ENCODE measurements around the gene LPIN2. TPM values are rescaled to one million over a fixed set of nuclear protein-coding genes. Genes with fewer than 3 reads are reported as not detected.

LPIN2 gene
- total RNA-seq, 1 donor from 2014 or later: 11.6 TPM

DNA sequence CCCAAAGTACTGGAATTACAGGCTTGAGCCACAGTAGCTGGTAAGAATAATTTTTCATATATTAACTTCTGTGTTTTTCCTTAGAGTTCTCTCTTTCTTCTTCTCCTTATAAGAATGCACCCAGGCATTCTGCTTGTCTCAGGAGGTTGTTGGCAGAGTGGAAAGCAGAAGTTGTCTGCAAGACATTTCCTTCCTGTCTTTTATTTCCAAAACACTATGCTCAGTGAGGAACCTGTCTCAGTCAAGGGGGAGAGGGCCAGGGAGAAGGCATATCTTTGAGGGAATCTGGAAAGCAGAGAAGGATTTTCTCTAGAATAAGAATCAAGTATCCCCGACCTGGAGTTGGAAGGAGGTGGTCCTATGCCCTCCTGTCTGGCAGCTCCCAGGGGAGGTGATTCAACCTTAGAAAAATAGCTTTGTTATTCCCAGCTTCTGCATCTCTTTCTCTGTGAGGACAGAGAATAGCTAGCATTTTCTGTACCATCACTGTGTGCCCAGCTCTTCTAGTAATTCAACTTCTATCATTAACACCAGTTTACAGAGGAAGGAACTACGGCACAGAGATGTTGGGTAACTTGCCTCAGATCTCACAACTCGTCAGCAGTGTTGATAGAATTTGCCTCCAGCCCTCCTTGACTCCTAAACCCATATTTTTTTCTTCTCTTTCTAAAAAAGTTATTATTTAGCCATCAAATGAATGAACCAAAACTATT is 3.8 kb upstream of the LPIN2 start:
- no peak for DNase-seq (ENCODE audit: low spot score in 2 of 2)
- intact Hi-C loops (cut with DNase I): no loop called here

DNA sequence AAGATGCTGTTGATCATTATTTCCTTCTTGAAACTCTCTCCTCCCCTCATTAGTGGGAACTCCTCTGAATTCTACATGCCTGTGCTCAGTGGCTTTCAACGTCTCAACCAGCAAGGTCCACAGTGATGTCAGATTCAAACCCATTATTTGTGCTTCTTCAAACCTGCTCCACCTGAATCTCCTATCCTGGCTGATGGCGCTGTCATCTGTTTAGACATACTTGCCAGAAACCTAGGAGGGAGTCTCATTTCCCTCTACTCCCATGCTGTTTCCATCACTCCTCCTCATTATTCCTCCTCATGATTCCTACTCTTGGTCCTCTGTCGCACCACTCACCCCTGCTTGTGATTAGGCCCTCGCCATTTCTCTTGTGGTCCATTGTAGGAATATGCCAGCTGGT is 2.9 kb upstream of the LPIN2 start:
- intact Hi-C loops (cut with DNase I): no loop called here
- no peak for DNase-seq (ENCODE audit: low spot score in 2 of 2)
- H3K4me3 ChIP-seq: no peak overlapping the region
- no peaks in the 10 kb centered on the region for H3K36me3 ChIP-seq
- no peaks in the 10 kb centered on the region for H3K27me3 ChIP-seq
- TF ChIP-seq, protein P1, sequence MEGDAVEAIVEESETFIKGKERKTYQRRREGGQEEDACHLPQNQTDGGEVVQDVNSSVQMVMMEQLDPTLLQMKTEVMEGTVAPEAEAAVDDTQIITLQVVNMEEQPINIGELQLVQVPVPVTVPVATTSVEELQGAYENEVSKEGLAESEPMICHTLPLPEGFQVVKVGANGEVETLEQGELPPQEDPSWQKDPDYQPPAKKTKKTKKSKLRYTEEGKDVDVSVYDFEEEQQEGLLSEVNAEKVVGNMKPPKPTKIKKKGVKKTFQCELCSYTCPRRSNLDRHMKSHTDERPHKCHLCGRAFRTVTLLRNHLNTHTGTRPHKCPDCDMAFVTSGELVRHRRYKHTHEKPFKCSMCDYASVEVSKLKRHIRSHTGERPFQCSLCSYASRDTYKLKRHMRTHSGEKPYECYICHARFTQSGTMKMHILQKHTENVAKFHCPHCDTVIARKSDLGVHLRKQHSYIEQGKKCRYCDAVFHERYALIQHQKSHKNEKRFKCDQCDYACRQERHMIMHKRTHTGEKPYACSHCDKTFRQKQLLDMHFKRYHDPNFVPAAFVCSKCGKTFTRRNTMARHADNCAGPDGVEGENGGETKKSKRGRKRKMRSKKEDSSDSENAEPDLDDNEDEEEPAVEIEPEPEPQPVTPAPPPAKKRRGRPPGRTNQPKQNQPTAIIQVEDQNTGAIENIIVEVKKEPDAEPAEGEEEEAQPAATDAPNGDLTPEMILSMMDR (IDR thresholded peaks at IDR 0.05): no peak
- H3K4me1 ChIP-seq: peaks cover 4 to 29% of the 10 kb centered on the region in 2 donors
- no peaks in the 10 kb centered on the region for H3K9me3 ChIP-seq
- H3K27ac ChIP-seq: peak overlapping the region; percentile 37 to 75

More for the DNA sequence above, 3.8 kb upstream of the LPIN2 start:
- no peaks in the 10 kb centered on the region for H3K27me3 ChIP-seq
- no peak overlapping the region for H3K4me3 ChIP-seq
- H3K4me1 ChIP-seq: peaks cover 0 to 20% of the 10 kb centered on the region in 2 donors
- H3K27ac ChIP-seq: peak overlapping the region in 1 of 2 donors; percentile 27
- TF ChIP-seq, protein P1 (IDR thresholded peaks at IDR 0.05): no peak
- no peaks in the 10 kb centered on the region for H3K36me3 ChIP-seq
- no peaks in the 10 kb centered on the region for H3K9me3 ChIP-seq

DNA sequence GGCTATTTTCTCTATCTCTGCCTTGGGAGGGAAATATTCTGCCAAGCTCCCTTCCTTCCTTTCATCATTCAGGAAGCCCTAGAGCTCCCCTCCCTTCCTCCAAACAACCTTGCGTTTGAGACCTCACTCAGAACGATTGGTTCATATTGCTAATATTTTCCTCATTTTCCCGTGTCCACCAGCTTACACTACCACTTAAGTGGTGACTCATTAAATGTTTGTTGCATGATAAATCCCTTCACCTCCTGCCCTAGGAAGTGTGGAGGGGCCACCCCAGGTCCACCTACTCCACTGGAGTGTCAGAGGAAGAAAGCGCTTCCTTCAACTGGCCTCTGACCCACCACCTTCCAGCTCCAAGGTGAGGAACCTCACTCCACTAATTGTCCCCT is 2.3 kb upstream of the LPIN2 start:
- H3K27ac ChIP-seq: peak overlapping the region; percentile 37 to 75
- DNase-seq (ENCODE audit: low spot score in 2 of 2): no peak
- H3K36me3 ChIP-seq: no peaks in the 10 kb centered on the region
- intact Hi-C loops (cut with DNase I): no loop called here
- H3K9me3 ChIP-seq: no peaks in the 10 kb centered on the region
- peaks cover 4 to 31% of the 10 kb centered on the region in 2 donors for H3K4me1 ChIP-seq
- TF ChIP-seq, protein P1 (IDR thresholded peaks at IDR 0.05): no peak
- H3K4me3 ChIP-seq: no peak overlapping the region
- H3K27me3 ChIP-seq: no peaks in the 10 kb centered on the region

DNA sequence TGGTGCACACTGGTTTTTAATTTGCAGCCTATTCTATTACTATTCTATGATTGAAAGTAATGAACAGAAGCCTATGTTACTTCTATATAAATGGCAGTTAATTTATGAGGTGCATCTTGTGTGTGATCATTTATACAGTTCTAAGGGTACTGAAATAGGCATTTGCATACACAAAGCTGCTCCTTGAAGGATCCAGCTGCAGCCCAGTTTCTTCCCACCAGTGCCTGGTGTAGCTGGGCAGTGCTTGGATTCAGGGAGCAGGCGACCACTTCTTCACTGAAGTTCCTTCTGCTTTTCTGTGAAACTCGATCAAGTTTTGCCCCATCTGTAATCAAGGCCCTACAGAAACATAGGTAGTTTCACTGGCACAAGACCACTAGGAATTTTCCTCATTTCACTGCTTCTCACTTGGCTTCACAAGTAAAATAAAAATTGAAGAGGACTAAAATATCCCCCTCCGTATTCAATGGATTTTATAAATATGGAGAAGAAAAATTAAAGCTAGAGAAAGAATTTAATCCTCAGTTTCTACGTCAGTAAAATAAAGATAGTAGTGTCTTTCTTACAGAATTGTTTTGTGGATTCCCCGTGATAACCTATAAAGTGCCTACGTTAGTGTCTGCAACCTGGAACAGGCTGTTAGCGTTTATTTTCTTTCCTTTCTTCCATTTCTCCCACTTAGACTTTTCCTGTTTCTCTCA is 1.7 kb upstream of the LPIN2 start:
- DNase-seq (ENCODE audit: low spot score in 2 of 2): no peak
- Histone ChIP-seq H3K36me3 (no peaks in the 10 kb centered on the region), H3K4me1 (peaks cover 4 to 33% of the 10 kb centered on the region in 2 donors), H3K4me3 (no peak overlapping the region), H3K9me3 (no peaks in the 10 kb centered on the region), H3K27me3 (no peaks in the 10 kb centered on the region), H3K27ac (peak overlapping the region; percentile 37 to 75)
- TF ChIP-seq, protein P1 (IDR thresholded peaks at IDR 0.05): no peak
- intact Hi-C loops (cut with DNase I): loop anchor here (5.0 kb wide), 1 partner anchor 52 kb away; no protein-coding TSS in a partner anchor

DNA sequence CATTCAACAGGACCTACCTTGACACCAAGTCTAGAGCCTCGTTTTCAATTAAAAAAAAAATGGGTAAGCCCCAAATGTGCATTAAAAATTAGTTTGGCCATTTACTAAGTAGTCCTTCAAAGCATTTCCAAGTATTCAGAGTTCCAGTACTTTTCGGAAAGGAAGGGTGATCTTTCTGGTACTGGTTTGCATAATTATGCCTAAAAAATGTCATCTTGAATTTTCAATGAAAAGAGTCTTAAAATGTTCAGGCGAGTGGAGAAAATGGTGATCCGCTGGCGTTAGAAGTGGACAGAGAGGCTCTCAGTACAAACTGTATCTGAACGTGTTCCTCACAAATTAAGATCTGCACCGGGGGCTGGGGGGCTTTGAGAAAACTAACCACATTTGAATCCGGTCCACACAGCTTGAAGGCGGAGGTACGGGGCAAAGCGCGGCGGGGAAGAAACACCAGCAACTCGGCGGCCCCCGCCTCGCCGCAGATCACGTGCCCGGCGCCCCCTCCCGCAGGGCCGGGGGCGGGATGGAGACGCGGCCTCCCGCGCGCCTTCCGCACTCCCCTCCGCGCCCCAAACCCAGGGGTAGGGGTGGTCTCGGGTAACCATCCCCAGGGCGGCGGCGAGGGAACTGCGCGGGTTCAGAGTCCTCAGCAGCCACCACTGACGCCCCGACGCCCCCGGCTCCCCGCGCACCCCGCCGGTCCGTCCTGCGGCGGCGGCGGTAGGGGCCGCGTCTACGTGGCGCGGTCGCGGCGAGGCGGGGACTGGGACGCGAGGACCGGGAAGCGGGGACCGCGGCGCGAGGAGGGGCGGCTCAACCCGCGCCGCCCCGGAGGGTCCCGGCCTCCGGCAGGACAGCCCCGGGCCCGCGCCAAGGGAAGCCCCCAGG is 564 bp downstream of the LPIN2 start:
- peak overlapping the region; percentile 98 to 99 for H3K4me3 ChIP-seq
- TF ChIP-seq, protein P1 (IDR thresholded peaks at IDR 0.05): no peak
- peak overlapping the region; percentile 92 to 100 for H3K27ac ChIP-seq
- H3K4me1 ChIP-seq: peaks cover 4 to 39% of the 10 kb centered on the region in 2 donors
- intact Hi-C loops (cut with DNase I): loop anchor here (1.0 to 5.0 kb wide), 4 partner anchors 14 to 235 kb away; partner anchors contain the start of gene MYL12A
- H3K36me3 ChIP-seq: peaks cover 0 to 5% of the 10 kb centered on the region in 2 donors
- H3K9me3 ChIP-seq: no peaks in the 10 kb centered on the region
- DNase-seq (ENCODE audit: low spot score in 2 of 2): peak in 1 of 2 donors; percentile 79
- no peaks in the 10 kb centered on the region for H3K27me3 ChIP-seq
